ENCODE results near the gene KCNK3.

GRCh38 chr2:26691881-26692278, 642 bp upstream of the KCNK3 start:
- TF ChIP-seq POLR2A (IDR thresholded peaks at IDR 0.05), result peak in 2 of 3 donors; percentile 10 to 29
- TF ChIP-seq, protein P1, sequence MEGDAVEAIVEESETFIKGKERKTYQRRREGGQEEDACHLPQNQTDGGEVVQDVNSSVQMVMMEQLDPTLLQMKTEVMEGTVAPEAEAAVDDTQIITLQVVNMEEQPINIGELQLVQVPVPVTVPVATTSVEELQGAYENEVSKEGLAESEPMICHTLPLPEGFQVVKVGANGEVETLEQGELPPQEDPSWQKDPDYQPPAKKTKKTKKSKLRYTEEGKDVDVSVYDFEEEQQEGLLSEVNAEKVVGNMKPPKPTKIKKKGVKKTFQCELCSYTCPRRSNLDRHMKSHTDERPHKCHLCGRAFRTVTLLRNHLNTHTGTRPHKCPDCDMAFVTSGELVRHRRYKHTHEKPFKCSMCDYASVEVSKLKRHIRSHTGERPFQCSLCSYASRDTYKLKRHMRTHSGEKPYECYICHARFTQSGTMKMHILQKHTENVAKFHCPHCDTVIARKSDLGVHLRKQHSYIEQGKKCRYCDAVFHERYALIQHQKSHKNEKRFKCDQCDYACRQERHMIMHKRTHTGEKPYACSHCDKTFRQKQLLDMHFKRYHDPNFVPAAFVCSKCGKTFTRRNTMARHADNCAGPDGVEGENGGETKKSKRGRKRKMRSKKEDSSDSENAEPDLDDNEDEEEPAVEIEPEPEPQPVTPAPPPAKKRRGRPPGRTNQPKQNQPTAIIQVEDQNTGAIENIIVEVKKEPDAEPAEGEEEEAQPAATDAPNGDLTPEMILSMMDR (IDR thresholded peaks at IDR 0.05), result no peak

Data from body of pancreas (tissue), 4 donors.